ENCODE data around the gene DHX34.

DHX34 gene

DNA sequence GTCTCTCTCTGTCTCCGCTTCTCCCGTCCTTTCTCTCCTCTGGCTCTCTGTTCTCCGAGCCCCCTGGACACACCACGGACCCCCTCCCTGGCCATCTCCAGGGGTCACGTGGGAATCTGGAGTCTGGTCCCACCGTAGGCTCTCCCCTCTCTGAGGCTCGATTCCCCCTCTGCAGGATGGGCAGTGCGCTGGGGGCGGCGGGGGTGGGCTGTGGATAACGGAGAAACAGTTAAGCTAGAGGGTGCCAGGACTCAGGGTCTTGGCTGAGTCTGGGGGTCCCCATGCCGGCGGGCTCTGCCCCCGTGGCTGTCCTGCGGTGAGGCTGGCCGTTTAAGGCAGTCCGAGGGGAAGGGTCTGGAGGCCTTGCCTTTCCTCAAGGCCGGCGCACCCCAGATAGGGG is 70.7 kb downstream of the DHX34 start:
- Mint-ChIP-seq H3K9me3 (no peaks in the 10 kb centered on the region), H3K4me1 (peaks cover 49% of the 10 kb centered on the region), H3K36me3 (ENCODE audit: low read depth) (peaks cover 9% of the 10 kb centered on the region), H3K27me3 (ENCODE audit: low read depth) (peaks cover 79% of the 10 kb centered on the region), H3K27ac (peak overlapping the region; percentile 92 to 95 (median 94)), H3K4me3 (peak overlapping the region; percentile 78 to 84 (median 79))
- TF ChIP-seq CTCF (IDR thresholded peaks at IDR 0.05; ENCODE audit: unreplicated experiment in 3 of 3): no peak

GRCh38 chr19:47421244-47421786 is 72.2 kb downstream of the DHX34 start:
- H3K36me3 Mint-ChIP-seq (ENCODE audit: low read depth): no peaks in the 10 kb centered on the region
- peak overlapping the region; percentile 75 to 79 (median 78) for H3K4me3 Mint-ChIP-seq
- H3K27ac Mint-ChIP-seq: peak overlapping the region; percentile 92 to 95 (median 94)
- no peak for TF ChIP-seq CTCF (IDR thresholded peaks at IDR 0.05; ENCODE audit: unreplicated experiment in 3 of 3)
- H3K4me1 Mint-ChIP-seq: peaks cover 49% of the 10 kb centered on the region
- H3K27me3 Mint-ChIP-seq (ENCODE audit: low read depth): peaks cover 68% of the 10 kb centered on the region
- no peaks in the 10 kb centered on the region for H3K9me3 Mint-ChIP-seq

GRCh38 chr19:47421844-47422395 is 72.8 kb downstream of the DHX34 start:
- Mint-ChIP-seq H3K27ac (peak overlapping the region; percentile 92 to 95 (median 94)), H3K27me3 (ENCODE audit: low read depth) (peaks cover 64% of the 10 kb centered on the region), H3K9me3 (no peaks in the 10 kb centered on the region), H3K4me3 (peak overlapping the region; percentile 75 to 79 (median 78)), H3K4me1 (peaks cover 45% of the 10 kb centered on the region), H3K36me3 (ENCODE audit: low read depth) (no peaks in the 10 kb centered on the region)
- TF ChIP-seq CTCF (IDR thresholded peaks at IDR 0.05; ENCODE audit: unreplicated experiment in 3 of 3): no peak

DNA sequence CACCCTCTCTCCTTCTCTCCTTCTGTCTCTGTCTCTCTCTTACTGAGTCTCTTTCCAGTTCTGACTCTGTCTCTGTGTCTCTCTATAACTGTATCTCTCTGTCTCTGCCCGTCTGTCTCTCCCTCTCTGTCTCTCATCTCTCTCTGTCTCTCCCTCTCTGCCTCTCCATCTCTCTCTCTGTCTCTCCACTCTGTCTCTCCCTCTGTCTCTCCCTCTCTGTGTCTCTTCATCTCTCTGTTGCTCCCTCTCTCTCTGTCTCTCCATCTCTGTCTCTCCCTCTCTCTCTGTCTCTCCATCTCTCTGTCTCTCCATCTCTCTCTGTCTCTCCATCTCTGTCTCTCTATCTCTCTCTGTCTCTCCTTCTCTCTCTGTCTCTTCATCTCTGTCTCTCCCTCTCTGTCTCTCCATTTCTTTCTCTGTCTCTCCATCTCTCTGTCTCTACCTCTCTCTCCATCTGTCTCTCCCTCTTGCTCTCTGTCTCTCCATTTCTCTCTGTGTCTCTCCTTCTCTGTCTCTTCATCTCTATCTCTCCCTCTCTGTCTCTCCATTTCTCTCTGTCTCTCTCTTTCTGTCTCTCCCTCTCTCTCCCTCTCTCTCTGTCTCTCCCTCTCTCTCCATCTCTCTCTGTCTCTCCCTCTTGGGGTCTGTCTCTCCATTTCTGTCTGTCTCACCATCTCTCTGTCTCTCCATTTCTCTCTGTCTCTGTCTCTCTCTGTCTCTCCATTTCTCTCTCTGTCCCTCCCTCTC is 73.5 kb downstream of the DHX34 start:
- H3K4me1 Mint-ChIP-seq: peaks cover 44% of the 10 kb centered on the region
- H3K36me3 Mint-ChIP-seq (ENCODE audit: low read depth): no peaks in the 10 kb centered on the region
- no peak for TF ChIP-seq CTCF (IDR thresholded peaks at IDR 0.05; ENCODE audit: unreplicated experiment in 3 of 3)
- peak overlapping the region; percentile 81 to 94 (median 84) for H3K27ac Mint-ChIP-seq
- H3K9me3 Mint-ChIP-seq: no peaks in the 10 kb centered on the region
- peak overlapping the region; percentile 75 to 78 (median 76) for H3K4me3 Mint-ChIP-seq
- H3K27me3 Mint-ChIP-seq (ENCODE audit: low read depth): peaks cover 57% of the 10 kb centered on the region

DNA sequence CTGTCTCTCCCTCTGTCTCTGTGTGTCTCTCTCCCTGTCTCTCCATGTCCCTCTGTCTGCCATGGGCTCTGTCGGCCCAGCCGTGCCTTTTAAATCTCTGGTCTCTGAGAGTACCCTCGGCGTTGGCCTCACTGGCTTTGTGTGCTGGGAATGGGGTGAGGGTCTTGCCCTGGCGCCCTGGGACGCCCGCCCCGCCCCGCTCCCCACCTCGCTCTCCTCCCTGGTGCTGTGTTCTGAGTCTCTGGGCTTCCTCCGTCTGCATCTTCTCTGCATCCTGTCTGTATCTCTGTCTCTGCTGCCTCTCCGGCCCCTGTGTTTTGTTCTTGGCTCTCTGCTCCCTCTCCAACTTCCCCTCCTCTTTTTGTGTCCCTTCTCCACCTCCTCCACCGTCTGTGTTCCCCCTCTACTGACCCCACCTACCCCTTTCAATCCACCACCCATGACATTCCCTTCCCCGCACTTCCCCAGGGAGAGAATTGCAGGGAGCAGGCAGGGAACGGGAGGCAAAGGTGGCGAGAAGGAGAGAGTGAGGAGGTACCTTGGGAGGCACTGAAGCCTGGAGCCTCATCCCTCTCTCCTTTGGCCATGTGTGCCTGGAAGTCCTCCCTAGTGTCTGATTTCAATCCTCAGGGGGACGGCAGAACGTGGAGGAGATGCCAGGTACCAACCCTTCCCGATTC is 74.2 kb downstream of the DHX34 start:
- Mint-ChIP-seq H3K36me3 (ENCODE audit: low read depth) (no peaks in the 10 kb centered on the region), H3K4me1 (peaks cover 39% of the 10 kb centered on the region), H3K9me3 (no peaks in the 10 kb centered on the region), H3K27me3 (ENCODE audit: low read depth) (peaks cover 50% of the 10 kb centered on the region), H3K4me3 (peak overlapping the region; percentile 75 to 78 (median 76)), H3K27ac (peak overlapping the region; percentile 34 to 94 (median 84))
- TF ChIP-seq CTCF (IDR thresholded peaks at IDR 0.05; ENCODE audit: unreplicated experiment in 3 of 3): no peak

Data from nephron (organoid).